Stimulated activated naive CD8-positive, alpha-beta T cell treated with anti-CD3 and anti-CD28 coated beads, Interleukin-15, Interleukin-2, amounts not matched to agents 100 U/mL and 50 U/mL, for 24 hours (primary cell): ENCODE data around the gene GALM.

Experiments
- ATAC-seq: fragments of 150-1000 bp; cut with Tn5 transposase; one replicate; pipeline ENCODE4 v1.10.0; 2021
- DNase-seq: peaks from one replicate; pipeline ENCODE4 v3.0.0; 2021

GALM gene

GRCh38 chr2:38775097-38775920, 109.4 kb downstream of the GALM start:
- ATAC-seq, result no peak
- DNase-seq, result no peak

GRCh38 chr2:38775921-38776225, 110.0 kb downstream of the GALM start:
- DNase-seq, result no peak
- no peak for ATAC-seq

GRCh38 chr2:38776531-38776930, 110.6 kb downstream of the GALM start:
- DNase-seq (no peak), ATAC-seq (no peak)

GRCh38 chr2:38778687-38779082, 112.8 kb downstream of the GALM start:
- DNase-seq (no peak), ATAC-seq (no peak)

- DNase-seq (no peak), ATAC-seq (no peak)
Measured at GRCh38 chr2:38783586-38783985, 117.7 kb downstream of the GALM start.
